Stimulated activated CD4-positive, alpha-beta T cell treated with anti-CD3 and anti-CD28 coated beads, TNF-alpha, amount 100 ng/mL, for 4 hours (primary cell): ENCODE measurements around the gene ZNF35.

ENCODE experiments used
- DNase-seq, 3 experiments: peaks; one replicate each; pipeline ENCODE4 v3.0.0-alpha.2; 2020; ENCODE audit warnings: low read depth in 3 of 3

ZNF35 gene

GRCh38 chr3:44685128-44685800 is 36.7 kb downstream of the ZNF35 start:
- peak in 2 of 3 experiments; percentile 25 to 27 for DNase-seq

- DNase-seq: no peak
These were observed 39.4 kb downstream of the ZNF35 start for GRCh38 chr3:44687898-44688297.
